GM23248 (cell line): Measurements from ENCODE around the gene NUDT12.

Experiments used
- EZH2 ChIP-seq: fragments of 200-600 bp; sonication (generic); IDR thresholded peaks from 2 replicates; pipeline ENCODE4 v1.6.1; 2018; ENCODE audit warnings: antibody characterized with exemption, mild to moderate bottlenecking; ENCODE audit not compliant: insufficient read depth, poor library complexity, severe bottlenecking
- EZH2phosphoT487 ChIP-seq: fragments of 200-600 bp; sonication (generic); IDR thresholded peaks from 2 replicates; pipeline ENCODE4 v1.6.1; 2018; ENCODE audit warnings: antibody characterized with exemption, moderate library complexity, mild to moderate bottlenecking, low read depth; ENCODE audit not compliant: insufficient read depth

DNA sequence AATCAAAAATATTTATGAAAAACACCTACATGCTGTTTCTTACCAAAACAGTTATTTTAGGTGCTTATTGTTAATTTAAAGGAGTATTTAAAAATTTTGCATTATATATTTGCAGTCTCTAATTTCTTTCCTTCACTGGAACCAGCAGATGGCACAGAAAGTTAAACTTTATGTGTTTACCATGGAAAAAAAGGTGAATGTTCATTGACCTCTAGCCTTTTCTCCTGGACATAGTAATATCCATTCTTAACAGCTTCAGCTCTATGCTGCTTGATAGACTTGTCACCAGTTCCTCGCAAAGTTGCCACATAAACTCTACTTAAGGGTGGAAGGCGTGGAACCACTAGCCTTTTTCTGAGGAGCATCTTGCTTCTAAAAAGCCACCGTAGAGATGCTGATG, 38.7 kb upstream of the NUDT12 start:
- TF ChIP-seq EZH2 (no peak), EZH2phosphoT487 (no peak)
